Measurements from ENCODE around the gene ENPP3. TPM values are rescaled to one million over a fixed set of nuclear protein-coding genes. Genes with fewer than 3 reads are reported as not detected.

Gene ENPP3
- polyA plus RNA-seq, 3 donors = not detected

DNA sequence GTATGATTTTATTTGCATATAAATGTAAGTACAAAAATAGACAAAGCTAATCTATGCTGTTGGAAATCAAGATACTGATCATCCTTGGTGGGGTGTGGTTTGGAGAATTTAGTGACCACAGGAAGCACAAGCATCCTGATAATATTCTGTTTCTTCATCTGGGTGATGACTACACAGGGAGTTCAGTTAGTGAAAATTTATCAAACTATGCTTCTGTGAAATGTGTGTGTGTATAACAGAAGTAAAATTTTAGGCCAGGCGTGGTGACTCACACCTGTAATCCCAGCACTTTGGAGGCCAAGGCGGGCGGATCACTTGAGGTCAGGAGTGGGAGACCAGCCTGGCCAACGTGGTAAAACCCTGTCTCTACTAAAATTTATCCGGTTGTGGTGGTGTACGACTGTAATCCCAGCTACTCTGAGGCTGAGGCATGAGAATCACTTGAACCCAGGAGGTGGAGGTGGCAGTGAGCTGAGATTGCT is 20.6 kb downstream of the ENPP3 start:
- Histone ChIP-seq H3K79me2 (ENCODE audit: insufficient read depth, low read length) (no peaks in the 10 kb centered on the region), H4K20me1 (ENCODE audit: insufficient read depth, low read length) (no peaks in the 10 kb centered on the region), H3K4me2 (replicated peaks; ENCODE audit: extremely low read depth, low read length, poor library complexity, severe bottlenecking) (no peak overlapping the region), H3K4me3 (replicated peaks in 1 of 3; ENCODE audit: low read depth in 2 of 3, low read length in 3 of 3) (no peak overlapping the region), H3K4me1 (ENCODE audit: control insufficient read depth in 1 of 2, insufficient read depth in 2 of 2, low read length in 2 of 2) (no peaks in the 10 kb centered on the region), H3K27me3 (ENCODE audit: control insufficient read depth in 2 of 2, insufficient read depth in 2 of 2, low read length in 2 of 2) (no peaks in the 10 kb centered on the region), H2AFZ (ENCODE audit: insufficient read depth, low read depth, low read length, poor library complexity, severe bottlenecking) (no peak overlapping the region), H3K27ac (ENCODE audit: low read depth in 1 of 2, low read length in 2 of 2) (no peak overlapping the region), H3K36me3 (replicated peaks in 1 of 2; ENCODE audit: control insufficient read depth in 1 of 2, insufficient read depth in 2 of 2, low read length in 2 of 2) (no peaks in the 10 kb centered on the region), H3K9me3 (replicated peaks in 1 of 2; ENCODE audit: control insufficient read depth in 1 of 2, insufficient read depth in 1 of 2, low read length in 2 of 2) (no peaks in the 10 kb centered on the region), H3K9ac (ENCODE audit: insufficient read depth, low read length, poor library complexity, severe bottlenecking) (no peak overlapping the region)
- Mint-ChIP-seq H3K36me3 (no peaks in the 10 kb centered on the region), H3K9me3 (peaks cover 0 to 4% (median 0%) of the 10 kb centered on the region in 7 donors), H3K4me1 (peaks cover 4% of the 10 kb centered on the region), H3K27ac (no peak overlapping the region), H3K4me3 (no peak overlapping the region), H3K27me3 (ENCODE audit: low read depth in 3 of 3) (peaks cover 0 to 1% (median 0%) of the 10 kb centered on the region in 3 donors)
- no peak for DNase-seq
- TF ChIP-seq, protein P1, sequence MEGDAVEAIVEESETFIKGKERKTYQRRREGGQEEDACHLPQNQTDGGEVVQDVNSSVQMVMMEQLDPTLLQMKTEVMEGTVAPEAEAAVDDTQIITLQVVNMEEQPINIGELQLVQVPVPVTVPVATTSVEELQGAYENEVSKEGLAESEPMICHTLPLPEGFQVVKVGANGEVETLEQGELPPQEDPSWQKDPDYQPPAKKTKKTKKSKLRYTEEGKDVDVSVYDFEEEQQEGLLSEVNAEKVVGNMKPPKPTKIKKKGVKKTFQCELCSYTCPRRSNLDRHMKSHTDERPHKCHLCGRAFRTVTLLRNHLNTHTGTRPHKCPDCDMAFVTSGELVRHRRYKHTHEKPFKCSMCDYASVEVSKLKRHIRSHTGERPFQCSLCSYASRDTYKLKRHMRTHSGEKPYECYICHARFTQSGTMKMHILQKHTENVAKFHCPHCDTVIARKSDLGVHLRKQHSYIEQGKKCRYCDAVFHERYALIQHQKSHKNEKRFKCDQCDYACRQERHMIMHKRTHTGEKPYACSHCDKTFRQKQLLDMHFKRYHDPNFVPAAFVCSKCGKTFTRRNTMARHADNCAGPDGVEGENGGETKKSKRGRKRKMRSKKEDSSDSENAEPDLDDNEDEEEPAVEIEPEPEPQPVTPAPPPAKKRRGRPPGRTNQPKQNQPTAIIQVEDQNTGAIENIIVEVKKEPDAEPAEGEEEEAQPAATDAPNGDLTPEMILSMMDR (IDR thresholded peaks at IDR 0.05) = no peak
- 95% methylated on average over 3 of the region's 6 CpGs for WGBS (ENCODE audit: insufficient coverage)
- intact Hi-C loops (cut with micrococcal nuclease) = no loop called here

DNA sequence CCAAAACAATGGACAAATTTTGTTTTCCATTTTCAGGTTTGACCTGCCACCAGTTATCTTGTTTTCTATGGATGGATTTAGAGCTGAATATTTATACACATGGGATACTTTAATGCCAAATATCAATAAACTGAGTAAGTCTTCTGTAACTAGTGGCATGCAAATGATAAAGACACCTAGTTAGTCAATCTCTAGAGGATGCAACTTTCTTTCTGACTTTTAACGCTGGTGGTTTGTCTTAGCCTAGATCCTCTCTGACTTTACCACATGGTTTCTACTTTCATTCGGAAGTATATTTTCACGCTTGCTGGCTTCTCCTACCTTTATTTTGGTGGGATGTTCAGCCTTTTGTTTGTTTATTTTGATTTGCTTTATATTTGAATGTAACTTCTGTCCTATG is 21.2 kb downstream of the ENPP3 start:
- no peak for DNase-seq
- Histone ChIP-seq H3K4me2 (replicated peaks; ENCODE audit: extremely low read depth, low read length, poor library complexity, severe bottlenecking) (no peak overlapping the region), H3K9me3 (replicated peaks in 1 of 2; ENCODE audit: control insufficient read depth in 1 of 2, insufficient read depth in 1 of 2, low read length in 2 of 2) (no peaks in the 10 kb centered on the region), H3K9ac (ENCODE audit: insufficient read depth, low read length, poor library complexity, severe bottlenecking) (no peak overlapping the region), H3K27ac (ENCODE audit: low read depth in 1 of 2, low read length in 2 of 2) (no peak overlapping the region), H4K20me1 (ENCODE audit: insufficient read depth, low read length) (no peaks in the 10 kb centered on the region), H3K27me3 (ENCODE audit: control insufficient read depth in 2 of 2, insufficient read depth in 2 of 2, low read length in 2 of 2) (no peaks in the 10 kb centered on the region), H3K4me3 (replicated peaks in 1 of 3; ENCODE audit: low read depth in 2 of 3, low read length in 3 of 3) (no peak overlapping the region), H3K4me1 (ENCODE audit: control insufficient read depth in 1 of 2, insufficient read depth in 2 of 2, low read length in 2 of 2) (no peaks in the 10 kb centered on the region), H3K36me3 (replicated peaks in 1 of 2; ENCODE audit: control insufficient read depth in 1 of 2, insufficient read depth in 2 of 2, low read length in 2 of 2) (no peaks in the 10 kb centered on the region), H2AFZ (ENCODE audit: insufficient read depth, low read depth, low read length, poor library complexity, severe bottlenecking) (no peak overlapping the region), H3K79me2 (ENCODE audit: insufficient read depth, low read length) (no peaks in the 10 kb centered on the region)
- TF ChIP-seq, protein P1 (IDR thresholded peaks at IDR 0.05) = no peak
- intact Hi-C loops (cut with micrococcal nuclease) = no loop called here
- H3K9me3 Mint-ChIP-seq = peaks cover 0 to 4% (median 0%) of the 10 kb centered on the region in 7 donors
- H3K4me3 Mint-ChIP-seq = no peak overlapping the region
- no peaks in the 10 kb centered on the region for H3K36me3 Mint-ChIP-seq
- no CpG with 5 or more reads among the region's 3 CpGs for WGBS (ENCODE audit: insufficient coverage)
- H3K27ac Mint-ChIP-seq = no peak overlapping the region
- H3K4me1 Mint-ChIP-seq = peaks cover 4% of the 10 kb centered on the region
- peaks cover 0 to 1% (median 0%) of the 10 kb centered on the region in 3 donors for H3K27me3 Mint-ChIP-seq (ENCODE audit: low read depth in 3 of 3)

Data from CD14-positive monocyte (primary cell).